ENCODE data around the gene STARD5. TPM values are rescaled to one million over a fixed set of nuclear protein-coding genes. Genes with fewer than 3 reads are reported as not detected.

The STARD5 gene
- total RNA-seq, 1 experiment from 2014 or later: 1.0 TPM

DNA sequence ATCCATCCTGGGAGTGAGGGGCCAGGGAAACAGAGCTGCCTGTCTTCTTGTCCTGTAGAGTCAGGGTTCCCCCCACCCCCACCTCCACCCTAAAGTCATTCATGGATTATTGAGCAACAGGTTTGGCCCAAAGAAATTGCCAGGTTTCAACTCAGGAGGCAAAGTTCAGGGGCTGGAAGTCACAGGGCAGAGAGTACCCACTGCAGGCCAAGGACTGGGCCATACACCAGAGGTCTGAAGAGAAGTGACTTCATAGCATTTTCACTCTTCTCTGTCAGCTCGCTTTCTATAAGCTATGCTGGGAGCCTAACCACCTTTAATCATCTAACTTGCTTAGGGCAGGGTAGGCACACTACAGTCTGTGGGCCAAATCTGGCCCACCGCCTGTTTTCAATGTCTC, 50.1 kb downstream of the STARD5 start:
- no peak overlapping the region for H3K4me3 ChIP-seq (ENCODE audit: low read depth, low read length)
- Mint-ChIP-seq H3K4me3 (ENCODE audit: unreplicated experiment) (no peak overlapping the region), H3K9me3 (ENCODE audit: unreplicated experiment) (peaks cover 10% of the 10 kb centered on the region), H3K27ac (ENCODE audit: unreplicated experiment) (no peak overlapping the region), H3K36me3 (ENCODE audit: insufficient read depth, unreplicated experiment) (no peaks in the 10 kb centered on the region), H3K4me1 (ENCODE audit: low read depth, unreplicated experiment) (no peaks in the 10 kb centered on the region), H3K27me3 (ENCODE audit: insufficient read depth, unreplicated experiment) (peaks cover 12% of the 10 kb centered on the region)
- no peak for DNase-seq
- no peaks in the 10 kb centered on the region for H3K4me1 ChIP-seq
- no peaks in the 10 kb centered on the region for H3K36me3 ChIP-seq (ENCODE audit: control insufficient read depth, insufficient read depth, low read length)
- CTCF ChIA-PET: interaction anchor here (1.6 to 2.1 kb wide), 2 partner anchors 8 to 137 kb away, joined by 4 to 8 read pairs; no protein-coding TSS in a partner anchor
- BruUV-seq (replicated peaks): no TSS peak
- intact Hi-C loops (cut with micrococcal nuclease; ENCODE audit: unreplicated experiment): no loop called here
- POLR2A ChIA-PET: no interaction called here
- no peak for TF ChIP-seq CTCF (IDR thresholded peaks at IDR 0.05; ENCODE audit: insufficient read depth in 1 of 2, low read depth in 1 of 2, low read length in 1 of 2, severe bottlenecking in 1 of 2, unreplicated experiment in 1 of 2)
- H3K9me3 ChIP-seq: no peaks in the 10 kb centered on the region
- H3K27me3 ChIP-seq (replicated peaks; ENCODE audit: control insufficient read depth, insufficient read depth, low read length): no peaks in the 10 kb centered on the region; the same call in 1 of the 2 replicates

DNA sequence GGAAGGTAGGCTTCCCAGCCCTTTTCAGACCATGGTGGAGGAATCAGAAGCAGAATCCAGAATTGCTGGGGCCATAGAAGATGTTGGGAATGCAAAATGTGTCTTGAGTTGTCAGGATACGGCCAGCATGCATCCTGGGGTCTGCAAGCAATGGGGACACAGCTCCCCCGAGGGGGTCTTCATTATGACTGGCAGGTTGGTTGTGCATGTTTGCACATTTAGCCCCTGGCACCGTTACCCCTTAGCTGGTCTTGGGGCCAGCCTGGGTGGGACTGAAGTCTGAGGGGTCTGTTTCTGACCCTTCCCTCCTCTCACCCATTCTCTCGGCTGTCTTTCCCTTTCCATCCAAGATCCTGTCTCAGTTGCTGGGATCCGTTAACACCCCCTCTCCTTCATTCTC, 50.7 kb downstream of the STARD5 start:
- no peaks in the 10 kb centered on the region for H3K36me3 Mint-ChIP-seq (ENCODE audit: insufficient read depth, unreplicated experiment)
- H3K9me3 Mint-ChIP-seq (ENCODE audit: unreplicated experiment): peaks cover 10% of the 10 kb centered on the region
- CTCF ChIA-PET: no interaction called here
- BruUV-seq (replicated peaks): no TSS peak
- H3K4me1 Mint-ChIP-seq (ENCODE audit: low read depth, unreplicated experiment): no peaks in the 10 kb centered on the region
- no peak overlapping the region for H3K4me3 Mint-ChIP-seq (ENCODE audit: unreplicated experiment)
- H3K27me3 Mint-ChIP-seq (ENCODE audit: insufficient read depth, unreplicated experiment): peaks cover 11% of the 10 kb centered on the region
- intact Hi-C loops (cut with micrococcal nuclease; ENCODE audit: unreplicated experiment): no loop called here
- Histone ChIP-seq H3K36me3 (ENCODE audit: control insufficient read depth, insufficient read depth, low read length) (no peaks in the 10 kb centered on the region), H3K4me3 (ENCODE audit: low read depth, low read length) (no peak overlapping the region), H3K9me3 (no peaks in the 10 kb centered on the region), H3K4me1 (no peaks in the 10 kb centered on the region), H3K27me3 (replicated peaks; ENCODE audit: control insufficient read depth, insufficient read depth, low read length) (no peaks in the 10 kb centered on the region; the same call in 1 of the 2 replicates)
- no peak for TF ChIP-seq CTCF (IDR thresholded peaks at IDR 0.05; ENCODE audit: insufficient read depth in 1 of 2, low read depth in 1 of 2, low read length in 1 of 2, severe bottlenecking in 1 of 2, unreplicated experiment in 1 of 2)
- DNase-seq: no peak
- no peak overlapping the region for H3K27ac Mint-ChIP-seq (ENCODE audit: unreplicated experiment)
- POLR2A ChIA-PET: no interaction called here

- H3K9me3 Mint-ChIP-seq (ENCODE audit: unreplicated experiment): peaks cover 5% of the 10 kb centered on the region
- H3K4me1 Mint-ChIP-seq (ENCODE audit: low read depth, unreplicated experiment): no peaks in the 10 kb centered on the region
- intact Hi-C loops (cut with micrococcal nuclease; ENCODE audit: unreplicated experiment): no loop called here
- CTCF ChIA-PET: no interaction called here
- no peaks in the 10 kb centered on the region for H3K4me1 ChIP-seq
- no TSS peak for BruUV-seq (replicated peaks)
- POLR2A ChIA-PET: no interaction called here
- H3K27me3 ChIP-seq (replicated peaks; ENCODE audit: control insufficient read depth, insufficient read depth, low read length): no peaks in the 10 kb centered on the region; the same call in 1 of the 2 replicates
- no peak overlapping the region for H3K4me3 Mint-ChIP-seq (ENCODE audit: unreplicated experiment)
- peaks cover 10% of the 10 kb centered on the region for H3K27me3 Mint-ChIP-seq (ENCODE audit: insufficient read depth, unreplicated experiment)
- H3K4me3 ChIP-seq (ENCODE audit: low read depth, low read length): no peak overlapping the region
- H3K36me3 ChIP-seq (ENCODE audit: control insufficient read depth, insufficient read depth, low read length): no peaks in the 10 kb centered on the region
- no peaks in the 10 kb centered on the region for H3K36me3 Mint-ChIP-seq (ENCODE audit: insufficient read depth, unreplicated experiment)
- DNase-seq: no peak
- H3K9me3 ChIP-seq: no peaks in the 10 kb centered on the region
- H3K27ac Mint-ChIP-seq (ENCODE audit: unreplicated experiment): no peak overlapping the region
- TF ChIP-seq CTCF (IDR thresholded peaks at IDR 0.05; ENCODE audit: insufficient read depth in 1 of 2, low read depth in 1 of 2, low read length in 1 of 2, severe bottlenecking in 1 of 2, unreplicated experiment in 1 of 2): no peak
Measured at GRCh38 chr15:81271761-81272644, 51.9 kb downstream of the STARD5 start.

Data from Caco-2 (cell line).